ENCODE measurements around the gene PLCL1.

GRCh38 chr2:197932374-197932773, 128.0 kb downstream of the PLCL1 start:
- TF ChIP-seq POLR2AphosphoS5 (IDR thresholded peaks at IDR 0.05; ENCODE audit: low read length) (no peak), NR2C2 (IDR thresholded peaks at IDR 0.05; ENCODE audit: borderline replicate concordance, control insufficient read depth, insufficient read length, low read depth) (no peak), DPF2 (IDR thresholded peaks at IDR 0.05) (no peak), TCF12 (IDR thresholded peaks at IDR 0.05; ENCODE audit: low read depth, low read length) (no peak), CTCF (IDR thresholded peaks at IDR 0.05 in 2 of 3, conservative IDR thresholded peaks at IDR 0.05 in 1 of 3; ENCODE audit: control insufficient read depth in 2 of 3, extremely low read depth in 1 of 3, insufficient read depth in 1 of 3, low read depth in 3 of 3, low read length in 3 of 3) (no peak), REST (IDR thresholded peaks at IDR 0.05; ENCODE audit: low read depth, low read length) (no peak), ATF2 (IDR thresholded peaks at IDR 0.05; ENCODE audit: low read length) (no peak), IRF4 (IDR thresholded peaks at IDR 0.05; ENCODE audit: low read depth, low read length) (no peak), CHD2 (IDR thresholded peaks at IDR 0.05; ENCODE audit: borderline replicate concordance, low read depth, low read length) (no peak)
